HUDEP-2 (cell line): ENCODE data around the gene COPE.

Experiments
- DNase-seq, 76 experiments: peaks; one replicate each; lab custom pipeline; 2025; ENCODE audit not compliant: unreplicated experiment in 76 of 76; lab: John Stamatoyannopoulos, UW

COPE gene

DNA sequence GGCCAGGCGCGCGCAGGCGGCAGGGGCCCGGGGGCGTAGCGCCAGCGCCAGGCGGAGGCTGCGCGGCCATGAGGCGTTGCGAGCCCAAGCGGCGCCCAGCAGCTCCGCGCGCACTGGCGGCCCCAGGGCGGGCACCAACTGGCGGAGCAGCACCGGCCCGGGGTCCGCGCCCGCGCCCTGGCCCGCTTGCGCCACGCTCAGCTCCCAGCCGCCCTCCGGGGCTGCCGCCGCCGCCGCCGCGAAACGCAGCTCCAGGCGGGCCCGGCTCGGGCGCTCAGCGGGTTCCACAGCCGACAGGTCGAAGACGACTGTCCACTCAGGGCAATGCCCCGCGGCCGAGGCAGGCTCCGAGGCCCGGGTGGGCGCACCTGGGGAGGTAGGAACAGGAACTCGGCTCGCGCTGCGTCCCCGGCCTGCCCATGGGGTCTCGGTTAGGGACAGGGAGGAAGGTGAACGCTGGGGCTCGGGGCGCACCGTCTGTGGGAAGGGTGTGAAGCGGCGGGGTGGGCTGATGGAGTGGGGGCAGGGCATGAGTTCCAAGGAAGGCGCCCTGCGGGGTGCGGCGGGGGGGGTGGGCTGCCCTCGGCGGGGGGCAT, 50.1 kb downstream of the COPE start:
- no peak for DNase-seq

DNA sequence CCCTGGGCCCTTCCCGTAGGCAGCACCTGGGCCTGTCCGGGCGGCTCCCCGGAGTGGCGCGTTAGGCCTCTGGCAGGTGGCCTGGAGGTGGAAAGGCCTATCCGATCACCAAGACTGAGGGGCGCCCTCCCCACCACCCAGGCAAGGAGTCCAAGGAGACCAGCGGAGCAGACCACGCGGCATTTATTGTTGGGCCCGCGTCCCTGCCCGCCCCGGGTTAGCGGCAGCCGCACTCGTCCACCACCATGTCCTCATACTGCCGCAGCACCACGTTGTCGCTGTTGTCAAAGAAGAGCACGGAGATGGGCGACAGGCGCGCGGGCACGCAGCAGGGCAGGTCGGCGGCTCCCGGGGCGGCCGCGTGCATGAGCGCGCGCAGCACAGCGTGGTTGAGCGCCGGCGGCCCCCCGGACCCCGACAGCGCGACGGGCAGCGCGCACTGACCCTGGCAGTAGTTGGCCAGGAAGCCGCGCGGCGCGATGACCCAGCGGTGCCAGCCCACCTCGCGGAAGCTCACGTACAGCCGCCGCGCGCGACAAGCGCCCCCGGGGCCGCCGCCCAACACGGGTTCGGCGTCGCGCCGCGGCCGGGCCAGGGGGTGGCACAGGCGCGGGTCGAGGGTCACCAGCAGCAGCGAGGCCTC, 50.7 kb downstream of the COPE start:
- no peak for DNase-seq

DNA sequence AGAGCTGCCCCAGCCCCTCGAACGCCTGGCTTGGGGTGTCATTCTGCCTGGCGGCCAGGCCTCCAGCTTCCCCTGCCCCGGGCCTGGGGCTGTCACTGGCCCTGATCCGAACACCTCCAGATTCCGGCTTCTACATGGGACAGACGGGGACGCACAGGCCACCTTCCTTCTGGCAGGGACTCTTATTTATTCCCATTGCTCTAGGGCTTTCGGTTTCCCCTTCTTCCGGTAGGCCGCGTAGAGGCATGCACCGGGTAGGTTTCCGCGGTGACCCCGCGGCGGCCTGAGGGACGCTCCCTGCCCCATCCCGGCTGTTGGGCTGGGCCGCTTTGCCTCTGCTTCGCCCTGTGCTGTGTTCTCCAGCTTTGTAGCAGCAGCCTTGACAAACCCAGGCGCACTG, 51.4 kb downstream of the COPE start:
- DNase-seq: no peak

DNA sequence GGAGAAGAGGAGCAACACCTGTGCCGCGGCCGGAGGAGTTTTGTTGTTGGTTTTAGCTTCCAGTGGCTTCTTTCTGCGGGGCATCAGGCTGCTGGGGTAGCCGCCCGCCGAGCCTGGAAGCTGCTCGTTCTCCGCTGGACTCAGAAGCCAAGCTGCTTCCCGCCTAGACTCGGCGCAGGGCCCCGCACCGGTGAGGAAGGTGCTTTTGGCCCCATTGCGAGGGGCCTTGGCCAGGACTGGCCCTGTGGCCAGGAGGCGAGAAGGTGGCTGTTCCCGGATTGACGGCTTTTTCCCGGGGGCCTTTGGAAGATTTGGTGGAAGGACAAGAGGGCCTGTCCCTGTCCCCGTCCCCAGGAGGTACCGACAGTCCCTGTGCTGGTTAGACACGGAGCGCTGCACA, 52.0 kb downstream of the COPE start:
- no peak for DNase-seq

GRCh38 chr19:18866800-18867123, 52.4 kb downstream of the COPE start:
- no peak for DNase-seq

DNA sequence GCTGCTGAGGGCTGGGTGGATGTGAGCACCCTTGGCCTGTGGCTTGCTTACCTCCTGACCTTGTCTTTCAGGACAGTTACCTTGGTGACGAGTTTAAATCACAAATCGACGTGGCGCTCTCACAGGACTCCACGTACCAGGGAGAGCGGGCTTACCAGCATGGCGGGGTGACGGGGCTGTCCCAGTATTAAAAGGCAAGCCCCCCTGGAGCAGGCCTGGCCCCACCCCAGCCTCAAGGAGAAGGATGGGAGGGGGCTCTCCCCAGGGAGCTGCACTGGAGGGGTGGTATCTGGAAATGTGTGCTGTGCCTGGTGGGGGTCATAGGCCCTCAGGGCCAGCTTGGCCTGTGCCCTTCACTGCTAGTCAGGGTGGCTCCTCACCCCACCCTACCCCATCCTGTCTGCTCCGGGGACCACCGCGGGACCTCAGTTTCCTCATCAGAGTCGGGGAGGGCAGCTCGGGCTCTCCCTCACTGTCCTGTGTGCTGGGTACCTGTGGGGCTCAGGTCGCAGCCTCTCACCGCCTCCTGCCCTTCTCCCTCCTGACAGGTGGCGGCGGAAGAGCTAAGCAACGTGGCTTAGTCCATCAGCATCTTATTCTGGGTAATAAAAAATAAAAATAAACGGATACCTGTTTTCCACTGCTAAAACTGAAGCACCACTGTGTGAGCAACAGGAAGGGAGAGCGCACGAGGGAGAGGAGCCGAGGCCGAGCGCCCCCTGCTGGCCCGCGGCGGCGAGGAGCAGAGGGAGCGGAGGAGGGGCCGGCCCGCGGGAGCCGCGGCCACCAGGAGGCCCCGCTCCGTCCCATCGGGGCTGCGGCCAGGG, 53.0 kb downstream of the COPE start:
- DNase-seq: peak in 58 of 76 experiments; percentile 22 to 78 (median 56)

DNA sequence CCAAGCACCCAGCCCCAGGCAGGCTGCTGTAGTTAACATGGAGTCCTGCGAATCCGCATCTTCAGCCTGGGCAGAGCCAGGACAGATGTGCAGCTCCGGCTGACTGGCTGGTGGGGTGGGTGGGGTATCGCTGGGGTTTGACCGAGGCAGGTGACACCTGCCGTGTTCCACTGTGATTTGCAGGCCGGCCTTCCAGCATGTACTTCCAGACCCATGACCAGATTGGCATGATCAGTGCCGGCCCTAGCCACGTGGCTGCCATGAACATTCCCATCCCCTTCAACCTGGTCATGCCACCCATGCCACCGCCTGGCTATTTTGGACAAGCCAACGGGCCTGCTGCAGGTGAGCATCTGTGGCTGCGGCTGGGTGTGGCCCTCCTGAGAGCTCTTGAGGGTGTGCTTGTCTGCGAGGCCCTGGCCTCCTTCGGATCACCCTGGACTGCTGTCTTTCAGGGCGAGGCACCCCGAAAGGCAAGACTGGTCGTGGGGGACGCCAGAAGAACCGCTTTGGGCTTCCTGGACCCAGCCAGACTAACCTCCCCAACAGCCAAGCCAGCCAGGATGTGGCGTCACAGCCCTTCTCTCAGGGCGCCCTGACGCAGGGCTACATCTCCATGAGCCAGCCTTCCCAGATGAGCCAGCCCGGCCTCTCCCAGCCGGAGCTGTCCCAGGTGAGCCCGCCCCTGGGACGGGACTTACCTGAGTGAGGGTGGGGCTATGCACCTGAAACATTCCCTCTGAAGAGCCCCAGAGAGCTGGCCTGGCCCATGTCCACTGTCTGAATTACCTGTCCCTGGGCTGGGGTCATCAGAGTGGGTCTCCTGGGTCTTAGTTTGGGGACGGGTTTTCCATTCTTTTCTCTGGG, 53.8 kb downstream of the COPE start:
- DNase-seq: no peak

DNA sequence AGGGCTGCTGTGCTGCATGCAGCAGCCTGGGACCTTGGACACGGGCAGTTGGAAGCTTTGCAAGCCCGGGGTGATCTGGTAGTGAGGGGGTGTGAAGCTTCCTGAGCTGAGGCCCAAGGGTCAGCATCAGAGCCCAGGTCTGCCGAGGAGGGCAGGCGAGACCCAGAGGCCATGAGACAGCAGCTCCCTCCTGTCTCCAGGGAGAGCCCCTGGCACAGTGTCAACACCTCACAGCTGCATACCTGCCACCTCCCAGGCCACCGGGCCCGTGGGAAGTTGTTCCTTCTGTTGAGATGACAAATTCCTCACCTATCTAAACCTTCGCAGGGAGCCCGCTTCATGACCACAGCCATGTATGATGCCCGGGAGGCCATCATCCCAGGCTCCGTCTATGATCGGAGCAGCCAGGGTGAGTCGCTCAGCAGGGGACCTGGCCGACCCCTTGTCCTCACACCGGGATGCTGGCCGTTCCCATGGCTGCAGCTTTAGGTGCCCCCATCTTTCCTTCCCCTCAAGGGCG, 55.3 kb downstream of the COPE start:
- DNase-seq: no peak

DNA sequence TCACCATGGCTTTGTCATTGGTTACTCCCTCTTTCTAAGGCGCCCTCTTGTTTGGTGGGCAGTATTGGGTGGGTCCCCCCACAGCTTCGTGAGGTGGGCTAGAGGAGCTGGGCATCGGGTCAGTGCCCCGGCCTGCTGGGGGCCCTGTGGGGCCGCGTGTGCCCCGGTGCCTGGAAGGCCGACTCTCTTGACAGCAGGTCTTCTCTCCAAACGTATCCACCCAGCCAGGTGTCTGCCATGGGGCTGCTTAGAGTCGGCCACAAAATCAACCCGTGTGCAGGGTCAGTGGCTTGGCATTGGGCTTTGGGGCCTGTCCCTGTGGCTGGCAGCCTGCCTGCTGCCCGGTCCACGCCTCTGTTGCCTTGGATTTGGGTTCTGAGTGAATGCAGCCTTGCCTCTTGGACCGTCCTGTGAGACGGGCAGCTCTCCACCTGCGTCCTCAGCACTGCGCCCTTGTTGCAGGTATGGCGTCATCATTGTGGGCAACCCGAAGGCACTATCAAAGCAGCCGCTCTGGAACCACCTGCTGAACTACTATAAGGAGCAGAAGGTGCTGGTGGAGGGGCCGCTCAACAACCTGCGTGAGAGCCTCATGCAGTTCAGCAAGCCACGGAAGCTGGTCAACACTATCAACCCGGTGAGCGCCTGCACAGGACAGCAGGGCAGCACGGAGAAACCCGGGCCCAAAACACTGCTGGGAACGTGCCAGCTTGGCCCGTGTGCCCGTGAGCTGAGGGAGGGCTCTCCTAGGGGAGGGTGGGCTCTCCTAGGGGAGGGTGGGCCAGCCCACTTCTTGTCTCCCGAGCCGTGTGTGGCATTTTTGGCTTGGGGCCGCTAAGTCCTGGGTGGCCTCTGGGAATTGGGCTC, 56.0 kb downstream of the COPE start:
- DNase-seq: no peak

DNA sequence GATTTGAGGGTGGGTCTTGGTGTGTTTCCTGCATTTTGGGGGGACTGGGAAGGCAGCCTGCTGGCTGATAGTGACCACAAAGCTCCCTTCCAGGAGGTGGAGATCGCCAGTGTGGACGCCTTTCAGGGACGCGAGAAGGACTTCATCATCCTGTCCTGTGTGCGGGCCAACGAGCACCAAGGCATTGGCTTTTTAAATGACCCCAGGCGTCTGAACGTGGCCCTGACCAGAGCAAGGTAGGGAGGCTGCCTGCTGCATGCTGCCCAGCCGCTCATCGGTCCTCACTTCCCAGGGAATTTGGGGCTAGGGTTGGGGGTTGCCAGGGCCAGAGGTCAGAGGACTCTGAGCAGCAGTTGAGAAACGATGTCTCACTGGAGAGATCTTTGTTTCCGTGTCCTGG, 57.3 kb downstream of the COPE start:
- DNase-seq: no peak

DNA sequence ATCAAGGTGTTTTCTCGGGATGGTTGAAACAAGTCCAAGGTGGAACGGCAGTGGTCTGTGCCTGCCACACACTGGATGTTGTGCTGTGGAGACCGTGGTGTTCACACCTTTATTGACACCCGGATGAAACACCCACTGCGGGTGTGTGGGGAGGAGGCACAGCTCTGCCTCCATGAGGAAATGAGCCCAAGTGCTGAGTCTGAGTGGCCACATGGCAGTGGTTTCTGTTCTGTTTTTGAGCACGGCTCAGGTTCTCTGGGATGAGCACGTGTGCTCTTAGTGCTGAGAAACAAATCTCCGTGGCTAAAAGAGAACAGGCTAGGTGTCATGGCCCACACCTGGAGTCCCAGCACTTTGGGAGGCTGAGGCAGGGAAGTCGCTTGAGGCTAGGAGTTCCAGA, 58.0 kb downstream of the COPE start:
- DNase-seq: no peak

GRCh38 chr19:18860725-18861124, 58.5 kb downstream of the COPE start:
- DNase-seq: no peak

DNA sequence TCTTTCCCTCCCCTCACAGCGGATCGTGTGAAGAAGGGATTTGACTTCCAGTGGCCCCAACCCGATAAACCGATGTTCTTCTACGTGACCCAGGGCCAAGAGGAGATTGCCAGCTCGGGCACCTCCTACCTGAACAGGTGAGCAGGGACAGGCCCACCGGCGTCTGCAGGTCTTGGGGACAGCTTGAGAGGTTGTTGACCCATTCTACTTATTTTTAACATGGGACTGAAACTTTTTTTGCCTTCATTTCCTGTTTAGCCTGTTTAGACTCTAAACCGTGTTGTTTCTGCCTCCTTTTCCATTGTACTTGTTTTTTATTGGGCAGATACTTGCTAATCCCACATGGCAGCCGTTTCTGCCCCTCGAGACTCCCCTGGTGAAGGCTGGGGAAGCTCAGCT, 58.9 kb downstream of the COPE start:
- no peak for DNase-seq

DNA sequence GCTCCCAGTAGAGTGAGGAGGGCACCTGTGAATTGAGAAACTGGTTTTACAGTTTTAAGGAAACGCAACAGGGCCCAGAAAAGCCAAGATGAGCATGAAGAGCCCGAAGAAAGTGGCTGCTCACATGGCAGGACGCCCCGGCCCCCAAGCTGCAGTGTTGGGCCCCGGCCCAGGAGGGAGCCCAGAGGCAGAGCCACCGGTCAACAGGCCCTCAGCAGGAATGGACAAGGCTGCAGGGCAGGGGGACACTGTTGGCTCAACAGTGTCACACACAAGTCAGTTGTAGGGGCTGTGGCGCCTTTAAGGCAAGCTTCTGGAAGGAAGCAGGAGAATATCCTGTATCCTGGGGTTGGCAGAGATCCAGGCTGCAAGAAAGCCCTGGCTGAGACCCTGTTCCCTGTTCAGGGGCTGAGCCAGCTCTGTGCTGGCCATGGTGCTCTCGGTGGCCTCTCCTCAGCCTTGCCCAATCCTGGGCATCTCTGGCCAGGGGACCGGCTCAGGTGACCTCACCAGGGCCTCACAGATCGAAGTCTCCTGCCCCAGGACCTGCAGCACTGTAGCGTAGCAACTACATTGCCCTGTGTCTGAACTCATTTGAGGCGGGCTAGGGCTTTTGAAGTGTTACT, 59.4 kb downstream of the COPE start:
- DNase-seq: no peak

DNA sequence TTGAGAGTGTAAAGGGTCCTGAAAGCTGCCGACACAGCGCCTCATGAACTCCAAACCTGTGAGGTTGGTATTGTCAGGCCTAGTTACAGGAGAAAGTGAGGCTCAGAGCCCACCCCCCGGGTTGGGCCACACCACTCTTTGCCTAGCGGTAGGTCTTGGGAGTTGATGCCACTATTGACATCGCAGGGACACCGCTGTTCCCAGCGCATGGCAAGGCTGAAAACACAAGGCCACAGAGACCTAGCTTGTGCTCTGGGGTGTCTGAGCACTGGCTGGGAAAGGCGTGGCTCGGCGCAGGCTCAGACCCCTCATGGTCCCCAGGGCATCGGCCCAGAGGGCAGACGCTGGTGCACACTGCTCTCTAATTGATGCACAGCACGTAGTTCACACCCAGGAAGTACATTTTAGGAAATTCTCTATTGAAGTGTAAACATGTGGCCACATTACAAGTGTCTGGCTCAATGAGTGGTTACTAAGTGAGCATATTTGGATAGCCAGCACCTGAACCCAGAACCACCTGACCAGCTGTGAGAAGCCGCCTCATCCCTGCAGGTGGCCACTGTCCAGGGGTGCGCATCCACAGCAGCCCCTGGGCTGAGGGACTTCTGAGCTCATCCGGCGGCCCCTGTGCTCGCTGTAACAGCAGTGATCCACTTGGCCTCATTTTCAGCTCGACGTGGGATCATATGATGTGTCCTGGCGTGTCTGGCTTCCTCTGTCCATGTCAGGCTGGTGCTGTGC, 60.1 kb downstream of the COPE start:
- DNase-seq: no peak

DNA sequence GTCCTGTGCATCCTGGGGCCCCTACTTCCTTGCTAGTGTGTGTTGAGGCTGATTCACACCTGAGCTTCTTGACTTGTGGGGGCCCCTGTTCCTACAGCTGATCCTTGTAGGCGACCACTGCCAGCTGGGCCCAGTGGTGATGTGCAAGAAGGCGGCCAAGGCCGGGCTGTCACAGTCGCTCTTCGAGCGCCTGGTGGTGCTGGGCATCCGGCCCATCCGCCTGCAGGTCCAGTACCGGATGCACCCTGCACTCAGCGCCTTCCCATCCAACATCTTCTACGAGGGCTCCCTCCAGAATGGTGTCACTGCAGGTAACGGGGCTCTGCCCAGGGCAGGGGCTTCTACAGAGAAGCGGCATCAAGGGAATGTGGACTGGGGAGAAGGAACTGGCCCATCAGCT, 62.0 kb downstream of the COPE start:
- DNase-seq: no peak

- peak in 7 of 76 experiments; percentile 6 to 31 (median 18) for DNase-seq
Measured at GRCh38 chr19:18856385-18857126, 62.6 kb downstream of the COPE start.
